ENCODE measurements around the gene THAP12.

GRCh38 chr11:76327202-76327601 lies 53.7 kb downstream of the THAP12 start:
- TF ChIP-seq POLR2AphosphoS5 (IDR thresholded peaks at IDR 0.05) (no peak), CTCF (IDR thresholded peaks at IDR 0.05) (no peak)
